Left lobe of liver (tissue), 2 donors: Measurements from ENCODE around the gene CLN5. TPM values are rescaled to one million over a fixed set of nuclear protein-coding genes. Genes with fewer than 3 reads are reported as not detected.
"Not testable (repeated sequence)": the region's sequence is repeated elsewhere in the genome, so short reads cannot be mapped to it uniquely, and the experiment has no call there.

Source experiments
- ATAC-seq: fragments of 200-7000 bp; cut with Tn5 transposase; one replicate; pipeline ENCODE4 v1.9.1; 2020; ENCODE audit warnings: mild to moderate bottlenecking, moderate library complexity
- DNase-seq: peaks from one replicate; pipeline ENCODE4 v3.0.0-alpha.2; 2020; ENCODE audit warnings: low spot score
- total RNA-seq: library from RNA; stranded (reverse); gene quantifications from one replicate; pipeline ENCODE4 v1.2.1, GENCODE V29; 2021
- donor health status: DM: no; HTN: no; CAD: no; lungs with moderate emphysema.
- donor health status: DM: no; HTN: yes; CAD: no.

The CLN5 gene
- total RNA-seq, 1 donor from 2014 or later: 24.2 TPM

DNA sequence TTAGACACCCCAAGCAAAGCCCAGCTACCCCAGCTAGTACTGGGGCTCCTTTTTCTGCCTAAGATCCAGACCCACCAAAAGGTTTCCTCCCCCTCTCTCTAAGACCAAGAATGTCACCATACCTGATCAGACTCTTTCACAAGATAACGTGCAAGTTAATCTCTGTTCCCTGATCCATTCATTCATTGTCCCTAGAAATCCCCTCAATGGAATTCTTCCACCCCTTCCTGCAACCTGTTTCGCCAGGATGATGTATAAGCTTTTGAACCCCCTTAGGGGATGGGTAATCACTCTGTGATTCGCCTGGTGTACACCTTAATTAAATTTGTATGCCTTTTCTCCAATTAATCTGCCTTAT is 17.3 kb upstream of the CLN5 start:
- ATAC-seq (no peak), DNase-seq (no peak)

DNA sequence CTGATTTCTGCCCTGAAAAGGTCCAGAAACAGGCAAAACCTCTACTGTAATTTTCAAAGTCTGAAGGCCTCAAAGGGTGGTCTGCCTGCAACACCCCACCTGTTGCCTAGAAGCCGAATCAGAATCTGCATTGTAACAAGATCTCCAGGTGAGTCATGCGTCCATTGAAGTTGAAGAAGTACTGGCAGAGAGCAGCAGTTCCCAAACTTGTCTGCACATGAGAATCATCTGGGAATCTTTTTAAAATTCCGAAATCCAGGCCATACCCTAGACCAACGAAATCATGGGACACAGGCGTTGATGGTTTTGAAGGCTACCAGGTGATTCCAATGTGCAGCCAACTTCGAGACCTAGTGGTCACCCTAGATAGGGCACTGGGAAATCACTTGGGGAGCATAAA is 16.0 kb upstream of the CLN5 start:
- DNase-seq (no peak), ATAC-seq (no peak)

DNA sequence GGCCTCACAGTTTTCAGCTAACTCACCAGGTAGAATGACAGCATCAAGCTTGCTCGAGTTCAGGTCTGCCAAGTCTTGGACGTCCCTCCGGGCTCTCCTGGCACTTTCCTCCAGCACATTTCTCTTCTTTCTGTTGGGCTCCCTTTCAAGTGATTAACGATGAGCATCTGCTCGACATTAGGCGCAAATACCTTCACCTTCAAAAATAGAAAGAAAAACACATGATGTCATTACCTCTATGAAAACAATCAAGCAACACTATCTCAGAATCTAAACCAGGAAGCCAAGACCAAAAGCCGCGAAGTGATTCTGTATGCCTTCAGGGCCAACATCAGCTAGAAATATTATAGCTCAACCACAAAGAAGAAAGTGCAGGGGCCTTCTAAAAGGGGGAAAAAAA is 15.4 kb upstream of the CLN5 start:
- ATAC-seq: no peak
- DNase-seq: no peak

DNA sequence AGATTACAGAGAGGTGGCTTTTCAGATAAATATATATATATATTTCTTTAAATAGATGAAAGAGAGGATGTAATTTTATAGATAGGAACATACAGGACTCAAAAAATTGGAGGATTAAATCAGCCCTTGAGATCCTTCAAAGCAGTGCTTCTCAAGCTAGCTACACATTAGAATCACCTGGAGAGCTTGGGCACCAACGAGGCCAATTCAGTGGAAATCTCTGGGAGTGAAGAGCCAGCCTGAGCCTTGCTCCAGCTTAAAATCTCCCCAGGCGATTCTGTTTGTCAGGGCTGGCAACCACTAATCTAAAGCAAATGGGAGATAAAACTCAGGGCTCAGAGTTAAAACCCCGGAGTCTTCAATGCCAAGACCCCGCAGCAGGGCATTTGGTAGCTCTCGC is 15.0 kb upstream of the CLN5 start:
- ATAC-seq (no peak), DNase-seq (no peak)

DNA sequence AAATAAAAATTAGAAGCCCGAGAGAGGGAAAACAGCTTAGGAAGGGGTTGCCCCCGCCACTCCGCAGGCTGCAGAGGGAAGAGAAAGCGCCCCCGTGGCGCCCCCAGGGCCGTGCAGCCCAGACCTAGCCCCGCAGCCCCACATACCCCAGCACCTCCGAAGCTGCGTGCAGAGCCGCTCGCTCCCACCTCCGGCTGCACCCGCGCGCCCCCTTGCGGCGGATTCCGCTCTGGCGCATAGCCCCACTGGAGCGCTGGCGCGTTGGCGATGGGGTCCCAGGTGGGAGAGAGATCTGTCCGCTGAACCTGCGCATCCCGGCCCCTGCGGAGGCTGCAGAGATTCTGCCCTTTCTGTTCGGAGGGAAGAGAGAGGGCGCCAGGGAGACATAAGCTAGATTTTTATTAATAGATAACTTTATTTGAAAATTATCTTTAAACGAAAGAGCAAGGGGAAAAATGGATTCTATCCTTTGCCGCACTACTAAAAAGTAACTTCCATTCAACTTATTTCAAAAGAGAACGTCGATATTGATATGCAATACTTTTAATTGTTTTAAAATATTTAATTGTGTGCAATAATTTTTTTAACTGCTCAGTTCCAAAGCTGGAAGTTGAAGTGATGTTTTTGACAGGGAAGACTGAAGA is 11.7 kb upstream of the CLN5 start:
- DNase-seq: peak; percentile 76
- ATAC-seq: peak; percentile 100

DNA sequence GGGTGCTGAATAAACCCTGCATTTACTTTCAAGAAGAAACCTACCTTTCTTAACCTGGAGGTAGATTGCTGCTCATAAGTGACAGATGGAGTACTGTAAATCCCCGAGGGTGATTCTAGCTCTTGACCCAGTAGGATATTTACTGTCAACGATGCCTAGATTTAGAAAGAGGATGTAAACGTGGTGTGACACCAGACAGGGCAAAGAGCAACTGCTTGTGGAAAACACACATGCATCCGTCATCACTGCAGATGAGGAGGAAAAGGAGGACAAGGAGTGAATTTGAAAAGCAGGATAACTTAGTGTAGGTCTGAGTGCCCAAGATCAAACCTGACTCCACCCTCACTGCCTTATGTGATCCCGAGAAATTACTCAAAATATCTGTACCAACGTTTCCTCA is 9.8 kb upstream of the CLN5 start:
- no peak for ATAC-seq

DNA sequence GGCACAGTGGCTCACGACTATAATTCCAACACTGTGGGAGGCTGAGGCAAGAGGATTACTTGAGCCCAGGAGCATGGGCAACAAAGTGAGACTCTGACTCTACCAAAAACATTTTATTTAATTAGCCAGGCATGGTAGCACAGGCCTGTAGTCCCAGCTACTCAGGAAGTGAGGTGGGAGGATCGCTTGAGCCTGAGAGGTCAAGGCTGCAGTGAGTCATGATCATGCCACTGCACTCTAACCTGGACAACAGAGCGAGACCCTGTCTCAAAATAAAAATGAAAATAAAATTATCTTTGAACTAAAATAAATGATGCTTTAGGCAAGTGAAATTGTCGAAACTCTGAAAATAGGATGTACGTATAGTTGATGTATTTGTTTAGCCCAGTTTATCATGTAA is 8.2 kb upstream of the CLN5 start:
- no peak for ATAC-seq
- DNase-seq: no peak

More for the DNA sequence above, 9.8 kb upstream of the CLN5 start:
- no peak for DNase-seq

DNA sequence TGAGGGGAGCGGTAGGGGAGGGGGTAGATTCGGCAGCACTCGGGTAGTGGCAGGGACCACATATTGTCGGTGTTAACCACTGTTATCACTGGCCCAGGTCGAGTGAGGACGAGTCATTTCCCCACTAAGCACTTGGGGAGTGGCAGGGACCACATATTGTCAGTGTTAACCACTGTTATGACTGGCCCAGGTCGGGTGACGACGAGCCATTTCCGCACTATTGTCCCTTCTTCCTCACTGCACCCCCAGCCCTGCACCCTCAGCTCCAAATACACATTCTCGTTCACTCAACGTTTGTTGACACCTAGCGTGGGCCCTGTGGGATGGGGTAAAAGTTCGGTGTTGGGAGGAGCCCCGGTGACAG is 467 bp upstream of the CLN5 start:
- DNase-seq: no peak

DNA sequence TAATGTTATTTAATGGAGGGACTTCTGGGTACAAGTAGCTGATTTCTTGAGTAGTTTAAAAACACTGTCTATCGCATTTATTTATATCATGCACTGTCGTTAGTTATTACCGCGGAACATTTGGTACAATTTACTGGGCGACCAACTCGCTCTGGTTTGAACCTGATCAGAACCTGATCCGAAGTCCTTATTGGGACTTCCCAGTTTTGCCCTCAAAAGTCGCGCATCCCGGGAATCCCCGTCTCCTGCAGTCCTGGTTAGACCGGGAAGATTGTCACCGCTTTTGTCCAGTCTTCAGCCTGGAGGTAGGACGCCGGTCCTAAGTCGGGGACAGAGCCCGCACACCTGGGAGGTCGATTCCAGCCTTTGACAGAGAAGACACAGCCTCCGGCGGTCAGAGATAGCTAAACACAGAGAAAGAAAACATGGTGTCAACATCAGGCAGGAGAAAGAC is 694 bp downstream of the CLN5 start:
- ATAC-seq (peak; percentile 34), DNase-seq (peak; percentile 53)

More for the DNA sequence above, 467 bp upstream of the CLN5 start:
- ATAC-seq: no peak

DNA sequence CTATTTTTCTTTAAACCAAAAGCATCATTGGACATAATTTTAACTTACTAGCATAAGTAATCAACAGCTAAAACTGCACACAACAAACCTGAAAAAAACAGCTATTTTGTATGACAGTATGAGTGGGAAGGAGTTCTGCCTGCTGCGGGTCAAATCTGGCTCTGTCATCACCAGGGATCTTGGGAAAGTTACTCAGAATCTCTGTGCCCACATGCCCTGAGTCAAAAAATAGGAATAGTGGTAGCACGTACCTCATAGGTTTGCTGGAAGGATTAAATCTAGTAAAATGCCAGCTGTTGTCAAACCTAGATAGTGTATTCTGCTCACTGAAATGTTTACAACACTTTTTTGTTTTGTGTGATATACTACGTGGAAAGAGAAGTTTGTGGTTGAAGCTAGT is 1.1 kb downstream of the CLN5 start:
- ATAC-seq: no peak
- no peak for DNase-seq

DNA sequence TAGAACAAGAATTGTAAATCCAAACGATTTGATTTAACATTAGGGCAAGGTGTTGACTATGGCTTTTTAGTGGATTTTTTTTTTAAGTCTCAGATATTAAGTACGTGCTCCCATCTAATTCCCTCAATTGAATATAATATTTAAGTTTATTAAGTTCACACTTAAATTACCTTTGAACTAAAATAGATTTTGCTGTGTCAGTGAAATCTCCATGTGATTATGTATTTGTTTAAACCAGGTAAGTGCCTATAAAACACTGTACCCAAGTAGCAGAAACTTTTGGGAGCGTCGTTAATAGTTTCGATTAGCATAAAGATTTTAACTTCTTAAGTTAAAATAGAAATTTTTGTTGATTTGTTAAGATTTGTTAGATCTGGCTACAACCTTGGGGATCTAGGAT is 1.6 kb downstream of the CLN5 start:
- DNase-seq (no peak), ATAC-seq (no peak)

DNA sequence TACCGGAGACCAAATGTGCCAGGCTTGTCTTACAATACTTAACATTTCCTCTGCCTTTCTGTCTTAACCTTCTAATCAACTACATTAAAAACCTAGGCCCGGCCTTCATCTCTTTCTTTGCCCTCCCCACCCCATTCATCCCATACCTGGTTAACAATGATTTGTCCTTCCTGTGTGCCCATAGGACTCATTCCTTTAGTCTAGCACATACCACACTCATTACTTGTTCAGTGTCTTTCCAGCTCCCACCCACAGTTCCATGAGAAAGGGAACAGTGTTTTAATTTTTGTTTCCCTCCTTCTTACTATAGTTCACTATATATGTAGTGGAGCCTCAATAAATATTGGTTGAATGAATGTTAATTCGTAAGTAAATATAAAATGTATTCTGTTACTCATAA is 2.4 kb downstream of the CLN5 start:
- DNase-seq (no peak), ATAC-seq (no peak)

DNA sequence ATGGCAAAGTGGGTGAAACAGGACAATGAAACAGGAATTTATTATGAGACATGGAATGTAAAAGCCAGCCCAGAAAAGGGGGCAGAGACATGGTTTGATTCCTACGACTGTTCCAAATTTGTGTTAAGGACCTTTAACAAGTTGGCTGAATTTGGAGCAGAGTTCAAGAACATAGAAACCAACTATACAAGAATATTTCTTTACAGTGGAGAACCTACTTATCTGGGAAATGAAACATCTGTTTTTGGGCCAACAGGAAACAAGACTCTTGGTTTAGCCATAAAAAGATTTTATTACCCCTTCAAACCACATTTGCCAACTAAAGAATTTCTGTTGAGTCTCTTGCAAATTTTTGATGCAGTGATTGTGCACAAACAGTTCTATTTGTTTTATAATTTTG is 8.6 kb downstream of the CLN5 start:
- ATAC-seq: no peak

DNA sequence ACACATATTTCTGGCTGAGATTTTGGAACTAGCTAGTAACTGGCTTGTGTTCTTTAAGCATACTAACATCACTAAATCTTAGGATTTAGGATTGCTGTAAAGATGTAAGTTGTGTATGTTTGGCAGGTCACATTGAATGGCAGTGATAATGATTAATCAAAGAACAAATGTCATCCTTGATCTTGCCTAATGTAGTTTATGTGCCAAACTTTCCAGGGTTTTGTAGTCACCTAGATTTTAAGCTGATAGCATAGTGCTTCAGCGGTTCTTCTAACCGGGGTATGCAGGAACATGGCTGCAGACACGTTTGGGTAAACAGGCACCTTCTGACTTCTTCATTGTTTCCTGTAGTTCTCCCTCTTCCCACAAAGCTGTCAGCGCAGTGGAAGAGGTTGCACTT is 9.7 kb downstream of the CLN5 start:
- ATAC-seq (peak; percentile 85), DNase-seq (no peak)

More for the DNA sequence above, 8.6 kb downstream of the CLN5 start:
- no peak for DNase-seq

DNA sequence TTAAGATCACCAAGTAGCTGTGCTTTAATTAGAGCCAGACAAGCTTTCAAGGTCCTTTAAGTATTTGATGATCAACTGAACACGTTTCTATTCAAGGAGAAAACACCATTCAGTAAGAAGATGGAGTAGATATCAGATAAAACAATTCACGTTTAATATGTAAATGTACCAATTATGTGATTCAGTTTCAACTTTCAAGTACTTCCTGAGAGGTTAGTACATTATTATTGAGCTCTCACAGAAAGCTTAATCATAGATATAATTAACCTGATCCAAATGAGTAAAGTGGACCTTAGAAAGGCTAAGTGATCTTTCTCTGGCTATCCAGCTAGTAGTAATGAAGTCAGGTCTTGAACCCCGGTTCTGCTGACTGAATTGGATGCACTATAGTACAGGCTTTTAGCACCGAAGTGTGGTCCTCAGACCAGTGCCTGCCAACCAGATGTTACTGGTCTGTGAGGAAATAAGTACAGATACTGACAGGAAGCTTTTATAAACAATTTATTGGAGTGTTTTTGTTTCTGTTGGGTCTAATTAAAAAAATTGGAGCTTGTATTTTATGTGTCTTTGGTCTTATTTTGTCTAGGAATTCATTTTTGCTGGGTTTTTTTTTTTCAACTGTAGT is 10.2 kb downstream of the CLN5 start:
- ATAC-seq (peak; percentile 47), DNase-seq (no peak)

DNA sequence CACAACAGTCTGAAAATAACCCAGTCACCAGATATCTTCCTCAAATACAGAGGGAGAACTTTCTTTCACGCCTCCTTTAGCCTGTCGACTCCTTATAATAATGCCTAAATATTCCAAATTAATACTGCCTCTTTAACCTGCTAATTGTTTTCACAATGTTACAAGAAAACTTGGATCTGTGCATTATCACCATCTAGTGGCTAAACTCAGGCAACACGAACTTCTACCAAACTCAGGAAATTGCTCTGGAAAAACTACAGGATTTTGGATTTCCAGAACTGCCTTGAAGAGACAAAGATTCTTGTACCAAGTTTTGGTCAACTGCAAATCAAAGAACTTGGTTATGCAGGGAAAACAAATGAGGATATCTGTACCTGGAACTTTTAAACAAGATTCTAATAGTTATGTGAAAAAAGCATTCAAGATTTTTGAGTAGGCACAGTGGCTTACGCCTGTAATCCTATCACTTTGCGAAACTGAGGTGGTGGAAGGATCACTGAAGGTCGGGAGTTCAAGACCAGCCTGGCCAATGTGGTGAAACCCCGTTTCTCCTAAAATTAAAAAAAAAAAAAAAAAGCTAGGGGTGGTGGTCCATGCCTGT is 10.8 kb downstream of the CLN5 start:
- peak; percentile 72 for ATAC-seq
- DNase-seq: no peak

DNA sequence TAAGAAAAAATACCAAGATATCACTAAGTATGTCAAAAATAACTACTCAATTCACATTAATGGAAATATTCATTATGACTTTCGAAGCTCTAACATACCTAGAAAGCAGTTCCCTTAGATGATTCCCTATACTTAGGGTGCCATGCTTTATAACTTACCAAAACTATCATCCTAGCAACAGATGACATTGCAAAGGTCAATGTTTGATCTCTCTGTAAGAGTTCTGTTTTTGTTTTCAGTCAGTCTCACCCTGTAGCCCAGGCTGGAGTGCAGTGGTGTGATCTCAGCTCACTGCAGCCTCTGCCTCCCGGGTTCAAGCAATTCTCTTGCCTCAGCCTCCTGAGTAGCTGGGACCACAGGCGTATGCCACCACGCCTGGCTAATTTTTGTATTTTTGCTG is 16.5 kb downstream of the CLN5 start:
- ATAC-seq: peak; percentile 63
- not testable (repeated sequence) for DNase-seq

DNA sequence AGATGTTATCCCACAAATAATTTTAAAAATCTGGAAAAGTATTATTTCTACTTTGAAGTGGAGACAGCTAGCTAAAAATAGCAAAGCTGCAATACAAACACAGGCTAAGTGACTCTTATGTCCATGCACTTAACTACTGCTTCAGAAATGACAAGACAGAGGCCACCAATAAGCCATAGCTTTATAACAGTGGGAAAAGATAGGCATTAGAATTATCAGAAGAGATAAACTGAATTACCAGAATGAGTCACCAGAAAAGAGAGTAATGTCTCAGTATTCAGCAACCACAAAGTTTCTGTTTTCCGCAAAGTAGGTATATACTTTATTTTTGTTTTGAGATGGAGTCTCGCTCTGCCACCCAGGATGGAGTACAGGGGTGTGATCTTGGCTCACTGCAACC is 17.1 kb downstream of the CLN5 start:
- no peak for DNase-seq
- ATAC-seq: no peak

DNA sequence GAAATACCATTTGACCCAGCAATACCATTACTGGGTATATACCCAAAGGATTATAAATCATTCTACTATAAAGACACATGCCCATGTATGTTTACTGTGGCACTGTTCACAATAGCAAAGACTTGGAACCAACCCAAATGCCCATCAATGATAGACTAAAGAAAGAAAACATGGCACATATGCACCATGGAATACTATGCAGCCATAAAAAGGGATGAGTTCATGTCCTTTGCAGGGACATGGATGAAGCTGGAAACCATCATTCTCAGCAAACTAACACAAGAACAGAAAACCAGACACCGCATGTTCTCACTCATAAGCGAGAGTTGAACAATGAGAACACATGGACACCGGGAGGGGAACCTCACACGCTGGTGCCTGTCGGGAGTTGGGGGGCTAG is 17.8 kb downstream of the CLN5 start:
- not testable (repeated sequence) for ATAC-seq, DNase-seq

DNA sequence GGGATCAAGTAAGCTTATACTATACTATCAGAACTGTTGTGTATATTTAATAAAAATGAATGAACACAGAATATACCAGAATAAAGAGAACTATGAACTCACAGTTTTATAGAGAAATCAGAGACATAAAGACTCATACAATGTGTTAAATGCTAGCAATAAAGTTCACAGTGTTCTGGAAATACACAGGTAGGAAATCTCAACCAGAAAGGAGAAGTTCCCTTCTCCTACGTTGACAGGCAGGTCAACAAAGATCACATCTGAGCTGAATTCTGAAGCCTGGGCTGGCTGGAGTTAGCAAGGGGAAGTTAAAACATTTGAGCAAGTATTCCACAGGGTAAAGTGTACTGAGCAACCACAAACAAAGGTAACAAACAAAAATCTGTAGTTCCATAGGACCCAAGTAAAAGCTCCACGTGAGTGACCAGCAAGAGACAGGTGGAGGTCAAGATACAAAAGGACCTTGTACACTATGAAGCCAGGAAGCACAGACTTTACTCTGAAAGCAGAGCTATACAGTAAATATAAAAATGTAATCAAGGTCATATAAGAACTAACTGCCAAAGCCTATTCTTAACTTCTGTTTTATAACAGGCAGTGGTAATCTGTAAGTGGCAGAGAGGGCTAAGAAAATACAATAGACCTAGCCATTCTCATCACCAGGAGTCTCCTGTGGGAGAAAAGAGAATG is 22.1 kb downstream of the CLN5 start:
- ATAC-seq (no peak), DNase-seq (no peak)

DNA sequence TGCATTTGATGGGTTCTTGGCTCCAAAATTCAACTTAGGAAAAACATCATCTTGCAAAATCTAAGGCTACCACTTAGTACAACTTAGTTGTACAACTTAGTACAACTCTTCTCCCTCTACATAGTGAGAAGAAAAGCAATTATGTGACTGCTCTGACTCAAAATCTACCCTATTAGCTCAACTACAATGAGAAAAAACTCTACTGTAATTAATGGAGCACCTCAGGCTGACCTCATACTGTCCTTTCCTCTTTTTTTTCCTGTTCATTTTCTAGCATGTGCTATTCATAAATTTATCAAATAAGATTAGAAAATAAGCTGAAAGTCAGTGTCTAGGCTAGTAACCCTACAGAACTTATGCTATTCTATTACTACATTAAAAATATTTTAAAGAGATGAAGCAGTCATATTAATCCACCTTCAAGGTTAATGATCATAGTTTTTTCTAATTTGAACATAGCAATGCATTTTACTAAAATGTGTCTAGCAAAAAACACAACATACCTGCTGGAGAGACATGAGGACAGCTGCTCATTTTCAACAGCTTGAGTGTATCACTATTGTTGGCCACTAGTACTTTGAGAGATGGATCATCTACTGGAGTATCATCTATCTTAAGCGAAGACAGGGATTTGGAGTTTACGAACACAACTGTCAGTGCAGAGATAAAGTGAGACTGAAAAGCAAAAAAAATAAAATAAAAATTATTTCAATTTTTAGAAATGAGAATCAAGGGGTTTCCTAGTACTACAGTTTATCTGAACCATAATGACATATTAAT is 23.2 kb downstream of the CLN5 start:
- DNase-seq: no peak
- ATAC-seq: no peak
